Lower leg skin (tissue), 3 donors: ENCODE measurements around the gene PCNX1.

Experiments used
- CTCF ChIP-seq, 3 donors: fragments of 450-650 bp; IDR thresholded peaks; one replicate each; pipeline ENCODE4 v1.5.1; 2016; ENCODE audit warnings: antibody characterized with exemption in 3 of 3, mild to moderate bottlenecking in 3 of 3, moderate library complexity in 2 of 3
- POLR2A ChIP-seq, 2 donors: fragments of 450-650 bp; IDR thresholded peaks; one replicate each; pipeline ENCODE4 v1.6.1; 2016 to 2017; ENCODE audit warnings: antibody characterized with exemption in 2 of 2, mild to moderate bottlenecking in 1 of 2, moderate library complexity in 1 of 2

GRCh38 chr14:70971560-70971959, 64.3 kb downstream of the PCNX1 start:
- TF ChIP-seq POLR2A (IDR thresholded peaks at IDR 0.05) (no peak), CTCF (IDR thresholded peaks at IDR 0.05) (no peak)
